HG03175 (cell line): ENCODE results near the gene PER2.
"Not testable (repeated sequence)": the region's sequence is repeated elsewhere in the genome, so short reads cannot be mapped to it uniquely, and the experiment has no call there.

ENCODE experiments used
- ATAC-seq: cut with Tn5 transposase; IDR thresholded peaks from one replicate; pipeline ENCODE4 v1.9.1; 2021; ENCODE audit warnings: mild to moderate bottlenecking, moderate library complexity; ENCODE audit not compliant: unreplicated experiment

The PER2 gene

GRCh38 chr2:238310721-238311120 lies 22.3 kb upstream of the PER2 start:
- ATAC-seq = not testable (repeated sequence)

DNA sequence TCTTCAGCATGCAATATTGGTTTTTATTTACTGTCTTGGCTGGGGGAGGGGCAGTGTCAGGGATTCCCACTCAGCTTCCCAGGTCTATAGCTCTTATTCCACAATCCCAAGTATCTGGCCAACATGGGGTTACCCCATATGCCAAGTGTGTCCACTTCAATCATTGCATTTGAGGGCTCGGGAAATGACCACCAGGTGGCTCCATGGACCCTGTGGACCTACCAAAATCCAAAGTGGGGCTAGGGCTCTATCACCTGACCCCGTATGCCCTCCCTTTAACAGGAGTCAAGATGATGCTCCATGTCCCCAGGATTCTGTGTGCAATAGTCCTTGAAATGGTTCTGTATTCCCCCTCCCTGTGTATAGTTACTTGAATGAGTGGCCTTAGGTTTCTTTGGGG lies 19.8 kb upstream of the PER2 start:
- ATAC-seq = no peak

GRCh38 chr2:238306672-238306998 lies 18.2 kb upstream of the PER2 start:
- ATAC-seq = no peak

- ATAC-seq = no peak
Observed at GRCh38 chr2:238305965-238306671, 17.7 kb upstream of the PER2 start.

- no peak for ATAC-seq
Observed at GRCh38 chr2:238305092-238305862, 16.9 kb upstream of the PER2 start.

- ATAC-seq = no peak
Observed at GRCh38 chr2:238304116-238304515, 15.7 kb upstream of the PER2 start.

- no peak for ATAC-seq
Observed at GRCh38 chr2:238302751-238303150, 14.3 kb upstream of the PER2 start.

DNA sequence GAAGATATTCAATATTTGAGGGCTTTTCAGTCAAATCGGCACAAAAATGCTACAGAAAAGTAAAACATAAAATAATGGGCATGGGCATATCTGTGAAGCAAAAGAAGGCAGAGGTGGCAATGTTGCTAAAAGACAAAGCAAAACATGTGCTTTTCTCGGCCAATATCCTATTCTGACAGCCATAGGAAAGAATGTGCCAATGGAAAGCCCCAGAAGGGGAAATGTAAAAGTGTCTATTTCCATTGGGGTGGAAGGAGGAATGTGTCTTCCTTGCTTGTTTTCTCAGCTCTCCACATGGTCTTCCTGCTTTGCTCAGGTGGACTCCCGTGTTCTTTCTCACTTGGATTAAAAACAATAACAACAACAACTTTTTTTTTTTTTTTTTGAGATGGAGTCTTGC lies 13.7 kb upstream of the PER2 start:
- ATAC-seq = no peak

GRCh38 chr2:238299803-238300202 lies 11.4 kb upstream of the PER2 start:
- no peak for ATAC-seq

- no peak for ATAC-seq
Observed at GRCh38 chr2:238296638-238297457, 8.4 kb upstream of the PER2 start.

- ATAC-seq = no peak
Observed at GRCh38 chr2:238295144-238296112, 7.0 kb upstream of the PER2 start.

DNA sequence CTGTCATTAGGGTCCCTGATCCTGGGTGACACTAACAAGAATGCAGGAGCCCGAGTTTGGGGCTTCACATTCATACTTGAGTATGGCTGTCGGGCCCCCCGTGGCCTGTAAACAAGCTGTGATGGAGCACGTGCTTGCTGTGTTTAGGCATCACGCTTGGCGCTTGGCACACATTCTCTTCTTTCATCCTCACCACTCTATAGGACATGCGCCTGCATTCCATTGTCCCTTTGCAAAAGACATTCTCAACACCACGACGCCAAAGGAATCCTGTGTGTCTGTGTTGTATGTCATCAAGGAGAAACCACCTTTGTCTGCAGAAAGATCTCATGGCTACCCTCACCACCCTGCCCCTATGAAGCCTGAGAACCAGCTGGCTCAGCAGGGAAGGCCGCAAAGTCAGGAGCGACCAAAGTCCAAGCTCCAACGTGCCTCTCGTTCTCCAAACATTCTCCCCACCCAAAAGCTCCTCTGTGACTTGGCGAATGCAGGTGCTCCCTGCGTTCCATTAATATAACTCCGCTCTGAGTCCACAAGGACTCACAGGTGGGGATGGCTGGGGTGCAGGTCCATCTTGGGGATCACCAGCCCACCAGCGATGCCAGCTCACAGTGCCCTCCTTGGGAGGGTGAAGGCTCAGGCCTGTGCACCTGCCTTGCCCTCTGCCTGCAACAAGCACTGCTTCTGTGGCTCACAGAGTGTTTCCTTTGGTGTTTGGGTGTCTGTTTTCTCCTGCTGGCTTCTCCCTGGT lies 6.2 kb upstream of the PER2 start:
- ATAC-seq = no peak

GRCh38 chr2:238294046-238294392 lies 5.6 kb upstream of the PER2 start:
- ATAC-seq = no peak

DNA sequence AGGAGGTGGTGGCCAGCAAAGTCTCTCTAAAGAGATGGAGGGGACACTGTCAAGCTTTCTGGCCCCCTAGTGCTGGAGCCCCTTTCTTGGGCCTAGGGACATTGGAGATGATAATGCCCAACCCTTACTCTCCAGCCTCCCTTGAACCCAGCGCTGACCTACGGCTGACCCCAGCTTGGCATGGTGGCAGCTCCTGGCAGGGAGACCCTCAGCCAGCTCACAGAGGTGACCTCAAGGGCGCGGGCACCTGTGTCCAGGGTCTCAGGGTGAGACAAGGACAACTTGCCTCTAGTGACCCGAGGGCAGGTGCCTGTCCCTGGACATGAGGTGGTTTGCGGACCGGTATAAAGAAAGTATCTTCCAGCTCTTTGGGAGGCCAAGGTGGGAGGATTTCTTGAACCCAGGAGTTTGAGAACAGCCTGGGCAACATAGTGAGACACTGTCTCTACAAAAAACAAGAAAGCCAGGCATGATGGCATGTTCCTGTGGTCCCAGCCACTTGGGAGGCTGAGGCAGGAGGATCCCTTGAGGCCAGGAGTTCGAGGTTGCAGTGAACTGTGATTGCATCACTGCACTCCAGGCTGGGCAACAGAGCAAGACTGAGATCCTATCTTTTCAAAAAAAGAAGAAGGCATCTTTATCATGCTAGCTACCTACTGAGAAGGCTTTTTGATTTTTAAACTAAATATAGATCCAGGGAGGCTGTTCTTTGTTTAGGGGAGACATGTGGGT lies 3.3 kb upstream of the PER2 start:
- no peak for ATAC-seq

DNA sequence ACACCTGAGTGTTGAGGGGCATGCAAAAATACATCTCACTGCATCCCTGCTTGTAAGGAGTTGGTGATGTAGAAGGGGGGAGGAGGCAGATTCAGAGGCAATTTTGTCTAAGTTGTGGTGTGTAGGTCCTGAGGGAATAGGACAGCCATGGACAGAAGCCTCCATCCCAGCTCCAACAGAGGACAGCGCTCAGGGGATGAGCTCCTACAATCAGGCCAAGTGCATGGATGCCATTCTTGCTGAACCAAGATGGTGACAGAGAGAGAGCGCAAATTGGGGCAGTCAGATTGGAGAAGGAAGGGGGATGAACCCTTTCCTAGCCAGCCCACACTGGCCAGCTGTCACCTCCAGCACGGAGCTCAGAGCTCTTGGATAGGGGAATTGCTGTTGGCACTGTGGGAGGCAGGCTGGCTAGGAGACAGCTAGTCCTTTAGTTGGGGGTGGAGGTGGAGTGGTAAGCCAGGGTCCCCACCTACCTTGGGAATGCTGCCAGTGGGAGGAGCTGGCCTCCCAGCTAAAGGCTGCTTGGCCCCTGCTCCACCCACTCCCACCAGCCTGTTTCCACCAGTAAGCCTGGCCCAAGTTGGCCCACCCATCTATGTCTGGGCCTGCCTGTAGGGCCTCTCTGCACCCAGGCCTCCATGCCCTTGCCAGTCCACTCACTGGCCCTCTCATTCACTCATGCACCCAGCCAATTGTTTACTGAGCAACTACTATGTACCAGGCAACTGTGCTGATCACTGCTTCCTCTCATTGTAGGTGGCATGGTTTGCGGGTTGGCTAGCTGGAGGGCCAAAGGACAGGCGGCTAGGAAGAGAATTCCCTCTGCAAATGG lies 2.5 kb upstream of the PER2 start:
- ATAC-seq = no peak

DNA sequence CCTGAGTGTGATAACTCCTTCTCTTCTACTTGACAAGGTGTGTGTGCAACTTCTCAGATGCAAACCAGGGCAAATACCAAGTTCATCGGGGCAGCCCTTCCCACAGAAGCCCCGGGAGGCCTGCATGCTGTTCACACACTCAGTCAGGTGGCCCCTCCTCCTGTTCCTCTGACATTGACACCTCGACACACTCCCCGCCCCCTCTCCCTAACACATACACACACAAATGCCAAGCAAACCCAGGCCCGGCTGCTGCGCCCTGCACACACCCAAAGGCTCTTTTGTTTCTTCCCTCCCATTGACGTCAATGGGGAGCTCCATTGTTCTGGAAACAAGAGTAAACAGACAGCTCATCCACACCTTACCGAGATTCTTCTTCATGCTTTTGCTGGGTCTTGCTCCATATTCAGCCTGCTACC lies 1.7 kb upstream of the PER2 start:
- no peak for ATAC-seq

DNA sequence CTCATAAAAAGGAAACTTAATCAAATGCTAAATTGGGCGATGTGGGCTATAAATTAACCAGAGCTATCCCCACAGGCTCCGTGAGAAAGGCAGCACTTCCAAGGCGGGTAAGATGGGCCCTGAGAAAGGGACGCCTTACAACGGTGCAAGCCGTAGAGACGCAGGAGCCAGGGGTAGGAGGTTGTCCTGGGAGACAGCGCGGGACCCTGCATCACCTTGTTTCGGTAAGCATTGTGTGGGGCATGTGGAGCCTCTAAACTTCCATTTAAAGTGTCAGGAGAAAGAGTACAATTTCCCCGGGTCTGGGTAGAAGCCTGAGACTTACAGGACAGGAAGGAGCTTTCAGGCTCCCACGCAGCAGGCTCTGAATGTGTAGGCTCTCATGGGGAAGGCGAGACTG lies 1.2 kb upstream of the PER2 start:
- ATAC-seq = no peak
